ENCODE measurements around the gene PPFIBP2. TPM values are rescaled to one million over a fixed set of nuclear protein-coding genes. Genes with fewer than 3 reads are reported as not detected.

PPFIBP2 gene
- polyA plus RNA-seq, 1 experiment = 20.6 TPM

DNA sequence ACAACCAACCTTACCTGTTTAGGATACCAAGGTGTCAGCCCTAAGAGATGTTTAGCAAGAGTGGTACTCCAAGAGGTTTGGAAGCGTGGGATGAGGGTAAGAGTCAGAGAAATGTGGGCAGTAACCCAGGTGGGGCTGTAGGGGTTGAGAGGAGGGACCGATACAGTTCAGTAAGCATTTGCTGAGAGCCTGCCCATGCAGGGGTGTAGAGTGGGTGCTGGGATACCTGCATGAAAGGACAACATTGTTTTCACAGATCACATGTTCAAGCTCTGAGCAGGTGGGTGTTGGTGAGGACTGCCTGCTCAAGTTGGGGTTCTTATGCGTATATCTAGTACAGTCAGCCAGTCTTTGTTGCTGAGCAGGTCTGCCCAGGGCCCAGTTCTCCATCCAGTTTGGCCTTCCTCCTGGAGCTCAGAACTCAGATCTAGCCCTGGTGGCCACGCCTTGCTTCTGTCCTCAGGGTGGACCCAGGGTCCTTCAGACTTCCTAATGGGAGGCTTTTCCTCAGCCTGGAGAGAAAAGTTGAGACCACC is 14.8 kb downstream of the PPFIBP2 start:
- H3K36me3 ChIP-seq (ENCODE audit: control insufficient read depth, insufficient read depth, low read length) = no peaks in the 10 kb centered on the region
- ChIA-PET POLR2A (no interaction called here), CTCF (interaction anchor here (0.6 kb wide), 1 partner anchor 10 kb away, joined by 3 read pairs; no protein-coding TSS in a partner anchor)

DNA sequence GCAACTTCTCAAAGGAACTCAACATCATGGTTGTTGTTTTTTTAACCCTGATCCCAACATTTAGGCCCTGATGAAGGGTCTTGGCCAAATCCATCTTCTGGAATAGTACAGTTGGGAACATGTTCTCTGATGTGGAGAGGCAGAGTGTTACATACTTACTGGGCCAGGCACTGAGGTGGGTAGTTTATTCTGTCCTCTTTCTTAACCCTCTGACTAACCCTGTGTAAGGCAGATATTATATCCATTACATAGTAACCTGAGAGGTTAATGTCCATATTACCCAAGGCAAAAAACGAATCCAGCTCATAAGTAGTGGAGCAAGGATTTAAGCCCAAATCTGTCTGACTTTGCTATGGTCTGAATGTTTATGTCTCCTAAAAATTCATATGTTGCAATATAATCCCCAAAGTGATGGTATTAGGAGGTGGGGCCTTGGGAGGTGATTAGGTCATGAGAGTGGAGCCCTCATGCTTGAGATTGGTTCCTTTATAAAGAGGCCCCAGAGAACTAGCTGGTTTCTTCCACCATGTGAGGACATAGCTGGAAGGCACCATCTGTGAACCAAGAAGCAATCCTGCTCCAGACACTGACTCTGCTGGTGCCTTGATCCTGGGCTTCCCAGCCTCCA is 16.3 kb downstream of the PPFIBP2 start:
- H3K27me3 ChIP-seq (ENCODE audit: control insufficient read depth, insufficient read depth, low read length) = no peaks in the 10 kb centered on the region
- POLR2A ChIA-PET = no interaction called here
- TF ChIP-seq, protein P1, sequence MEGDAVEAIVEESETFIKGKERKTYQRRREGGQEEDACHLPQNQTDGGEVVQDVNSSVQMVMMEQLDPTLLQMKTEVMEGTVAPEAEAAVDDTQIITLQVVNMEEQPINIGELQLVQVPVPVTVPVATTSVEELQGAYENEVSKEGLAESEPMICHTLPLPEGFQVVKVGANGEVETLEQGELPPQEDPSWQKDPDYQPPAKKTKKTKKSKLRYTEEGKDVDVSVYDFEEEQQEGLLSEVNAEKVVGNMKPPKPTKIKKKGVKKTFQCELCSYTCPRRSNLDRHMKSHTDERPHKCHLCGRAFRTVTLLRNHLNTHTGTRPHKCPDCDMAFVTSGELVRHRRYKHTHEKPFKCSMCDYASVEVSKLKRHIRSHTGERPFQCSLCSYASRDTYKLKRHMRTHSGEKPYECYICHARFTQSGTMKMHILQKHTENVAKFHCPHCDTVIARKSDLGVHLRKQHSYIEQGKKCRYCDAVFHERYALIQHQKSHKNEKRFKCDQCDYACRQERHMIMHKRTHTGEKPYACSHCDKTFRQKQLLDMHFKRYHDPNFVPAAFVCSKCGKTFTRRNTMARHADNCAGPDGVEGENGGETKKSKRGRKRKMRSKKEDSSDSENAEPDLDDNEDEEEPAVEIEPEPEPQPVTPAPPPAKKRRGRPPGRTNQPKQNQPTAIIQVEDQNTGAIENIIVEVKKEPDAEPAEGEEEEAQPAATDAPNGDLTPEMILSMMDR (IDR thresholded peaks at IDR 0.05; ENCODE audit: insufficient read depth, low read depth, low read length) = no peak
- no peak overlapping the region for H3K4me3 ChIP-seq (ENCODE audit: low read depth, low read length)
- DNase-seq (ENCODE audit: low read depth) = no peak
- CTCF ChIA-PET = interaction anchor here (0.6 to 2.1 kb wide), 3 partner anchors 10 to 135 kb away, joined by 3 to 7 read pairs (median 4); partner anchors contain the start of gene PPFIBP2
- H3K36me3 ChIP-seq (ENCODE audit: control insufficient read depth, insufficient read depth, low read length) = no peaks in the 10 kb centered on the region

More for the DNA sequence above, 14.8 kb downstream of the PPFIBP2 start:
- TF ChIP-seq, protein P1 (IDR thresholded peaks at IDR 0.05; ENCODE audit: insufficient read depth, low read depth, low read length) = no peak
- no peak for DNase-seq (ENCODE audit: low read depth)
- peaks cover 2% of the 10 kb centered on the region; the same call in 1 of the 2 replicates for H3K27me3 ChIP-seq (ENCODE audit: control insufficient read depth, insufficient read depth, low read length)
- H3K4me3 ChIP-seq (ENCODE audit: low read depth, low read length) = no peak overlapping the region

DNA sequence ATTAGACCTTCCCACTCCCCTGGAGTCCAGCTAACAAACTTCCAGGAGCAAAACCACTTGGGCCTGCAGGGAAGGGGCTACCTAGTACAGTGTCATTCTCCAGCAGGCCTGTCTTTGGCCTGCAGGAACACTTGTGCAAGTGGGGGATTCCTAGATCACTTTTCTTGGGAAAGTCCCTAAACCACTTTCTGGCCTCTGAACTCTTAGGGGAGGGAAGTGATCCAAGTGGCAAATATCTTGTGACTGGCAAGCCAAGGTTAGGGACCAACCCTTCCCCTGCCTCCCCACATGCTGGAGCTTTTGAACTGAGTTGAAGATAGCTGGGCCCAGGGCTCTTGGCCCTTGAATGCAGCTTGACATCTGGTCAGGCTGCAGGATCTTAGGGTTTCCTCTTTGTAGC is 17.2 kb downstream of the PPFIBP2 start:
- TF ChIP-seq, protein P1 (IDR thresholded peaks at IDR 0.05; ENCODE audit: insufficient read depth, low read depth, low read length) = no peak
- peaks cover 1% of the 10 kb centered on the region; the same call in 1 of the 2 replicates for H3K27me3 ChIP-seq (ENCODE audit: control insufficient read depth, insufficient read depth, low read length)
- CTCF ChIA-PET = interaction anchor here (1.5 to 2.1 kb wide), 2 partner anchors 9 to 17 kb away, joined by 4 to 7 read pairs; partner anchors contain the start of gene PPFIBP2
- DNase-seq (ENCODE audit: low read depth) = no peak
- H3K36me3 ChIP-seq (ENCODE audit: control insufficient read depth, insufficient read depth, low read length) = no peaks in the 10 kb centered on the region
- POLR2A ChIA-PET = no interaction called here
- H3K4me3 ChIP-seq (ENCODE audit: low read depth, low read length) = no peak overlapping the region

DNA sequence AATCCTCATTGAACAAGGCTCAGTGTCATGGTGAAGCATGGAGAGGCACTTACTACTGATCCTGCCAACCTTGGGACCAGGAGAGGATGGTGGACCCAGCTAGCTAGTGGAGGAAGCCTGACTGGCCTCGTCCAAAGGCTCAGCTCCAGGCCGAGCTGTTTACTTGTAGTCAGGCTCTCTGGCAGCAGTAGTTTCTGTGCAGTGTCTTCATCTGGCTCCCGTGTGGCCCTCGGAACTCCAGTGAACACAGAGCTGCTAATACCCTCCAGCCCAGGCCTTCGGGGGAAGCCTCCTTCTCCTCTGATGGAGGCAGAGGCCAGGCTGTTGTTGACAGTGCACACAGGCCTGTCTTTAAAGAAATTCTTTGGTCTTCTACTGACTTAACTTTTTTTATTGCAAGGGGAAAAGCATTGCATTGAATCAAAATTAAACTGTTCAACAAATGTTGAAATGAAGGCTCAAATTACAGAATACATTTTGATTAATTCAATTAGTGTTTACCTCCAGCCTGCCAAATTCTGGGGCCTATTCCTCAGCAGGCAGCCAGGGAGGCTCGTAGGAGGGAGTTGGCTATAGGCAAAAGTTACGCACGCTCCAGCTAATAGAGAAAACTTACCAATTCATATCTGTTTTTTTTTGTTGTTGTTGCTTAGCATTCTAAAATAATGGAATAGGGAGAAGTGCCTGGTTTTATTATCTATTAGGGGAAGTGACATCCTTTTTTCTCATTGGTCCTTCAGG is 18.8 kb downstream of the PPFIBP2 start:
- Histone ChIP-seq H3K4me3 (ENCODE audit: low read depth, low read length) (no peak overlapping the region), H3K27me3 (ENCODE audit: control insufficient read depth, insufficient read depth, low read length) (peaks cover 1% of the 10 kb centered on the region; the same call in 1 of the 2 replicates), H3K36me3 (ENCODE audit: control insufficient read depth, insufficient read depth, low read length) (no peaks in the 10 kb centered on the region)
- no peak for DNase-seq (ENCODE audit: low read depth)
- CTCF ChIA-PET = interaction anchor here (0.7 to 1.7 kb wide), 3 partner anchors 19 to 39 kb away, joined by 3 to 7 read pairs (median 5); partner anchors contain the start of gene PPFIBP2
- POLR2A ChIA-PET = no interaction called here
- TF ChIP-seq, protein P1 (IDR thresholded peaks at IDR 0.05; ENCODE audit: insufficient read depth, low read depth, low read length) = no peak
